Activated CD4-positive, alpha-beta T cell treated with anti-CD3 and anti-CD28 coated beads for 36 hours (primary cell): ENCODE results near the gene MINDY4. TPM values are rescaled to one million over a fixed set of nuclear protein-coding genes. Genes with fewer than 3 reads are reported as not detected.

Experiments
- ATAC-seq: fragments of 200-7000 bp; cut with Tn5 transposase; one replicate; pipeline ENCODE4 v1.10.0; 2021; ENCODE audit warnings: mild to moderate bottlenecking, moderate library complexity
- CTCF ChIA-PET: fragments of 350-600 bp; sonication (Branson Sonifier 250); formaldehyde crosslinking; loops from one replicate; lab custom pipeline; 2021; ENCODE audit warnings: antibody characterized with exemption; lab: Charles Lee
- POLR2A ChIA-PET: fragments of 350-600 bp; sonication (Branson Sonifier 250); formaldehyde crosslinking; loops from one replicate; lab custom pipeline; 2021; ENCODE audit warnings: antibody characterized with exemption, inconsistent platforms; lab: Charles Lee
- DNase-seq: peaks from one replicate; pipeline ENCODE4 v3.0.0-alpha.2; 2020
- H3K27ac Mint-ChIP-seq: one replicate; pipeline ENCODE4 v1.8.0; 2021; ENCODE audit warnings: mixed read lengths
- H3K27me3 Mint-ChIP-seq: one replicate; pipeline ENCODE4 v1.8.0; 2021; ENCODE audit warnings: mixed read lengths
- H3K36me3 Mint-ChIP-seq: one replicate; pipeline ENCODE4 v1.8.0; 2021; ENCODE audit warnings: low read depth, mixed read lengths
- H3K4me1 Mint-ChIP-seq: one replicate; pipeline ENCODE4 v1.8.0; 2021; ENCODE audit warnings: mixed read lengths
- H3K4me3 Mint-ChIP-seq: one replicate; pipeline ENCODE4 v1.8.0; 2021; ENCODE audit warnings: mild to moderate bottlenecking, moderate library complexity, mixed read lengths
- H3K9me3 Mint-ChIP-seq: one replicate; pipeline ENCODE4 v1.8.0; 2021; ENCODE audit warnings: low read depth, mixed read lengths
- intact Hi-C, 2 experiments: fragments of 100-400 bp; cut with DNase I in 1 of 2; cut with micrococcal nuclease in 1 of 2; formaldehyde crosslinking; loops; one replicate each; pipeline versions ENCODE4 v1.14.2 to v1.15.1; 2022 to 2024; cut with DNase I, micrococcal nuclease
- total RNA-seq, 2 experiments: library from RNA; stranded (reverse); gene quantifications; one replicate each; pipeline ENCODE4 v1.2.3, GENCODE V29; 2021

Gene MINDY4
- total RNA-seq, 2 experiments from 2014 or later, result 1.4 to 1.7 TPM

GRCh38 chr7:30776971-30777370 lies 5.8 kb downstream of the MINDY4 start:
- Mint-ChIP-seq H3K4me1 (peaks cover 5% of the 10 kb centered on the region), H3K27me3 (no peaks in the 10 kb centered on the region), H3K27ac (no peak overlapping the region), H3K4me3 (no peak overlapping the region), H3K36me3 (peaks cover 2% of the 10 kb centered on the region), H3K9me3 (no peaks in the 10 kb centered on the region)
- DNase-seq (no peak), ATAC-seq (no peak)
- POLR2A ChIA-PET, result no interaction called here
- intact Hi-C loops, result loop anchor here in 1 of 2 experiments (10.0 kb wide), 1 partner anchor 1718 kb away; the partner anchor contains the start of genes AVL9 and LSM5
- CTCF ChIA-PET, result interaction anchor here (0.7 to 1.2 kb wide), 2 partner anchors 11 to 74 kb away, joined by 3 read pairs; no protein-coding TSS in a partner anchor

- Mint-ChIP-seq H3K4me3 (no peak overlapping the region), H3K27me3 (no peaks in the 10 kb centered on the region), H3K4me1 (peaks cover 2% of the 10 kb centered on the region), H3K36me3 (peaks cover 12% of the 10 kb centered on the region), H3K27ac (no peak overlapping the region), H3K9me3 (no peaks in the 10 kb centered on the region)
- ChIA-PET CTCF (interaction anchor here (0.7 to 1.2 kb wide), 3 partner anchors 9 to 34 kb away, joined by 3 read pairs; no protein-coding TSS in a partner anchor), POLR2A (no interaction called here)
- ATAC-seq (no peak), DNase-seq (no peak)
- intact Hi-C loops, result loop anchor here in 1 of 2 experiments (10.0 kb wide), 1 partner anchor 1716 kb away; the partner anchor contains the start of genes AVL9 and LSM5
Measured at GRCh38 chr7:30778255-30779025, 7.2 kb downstream of the MINDY4 start.

GRCh38 chr7:30779574-30779973 lies 8.4 kb downstream of the MINDY4 start:
- no peak overlapping the region for H3K27ac Mint-ChIP-seq
- intact Hi-C loops, result loop anchor here in 1 of 2 experiments (10.0 kb wide), 1 partner anchor 1715 kb away; the partner anchor contains the start of genes AVL9 and LSM5
- ATAC-seq (no peak), DNase-seq (no peak)
- no peaks in the 10 kb centered on the region for H3K9me3 Mint-ChIP-seq
- H3K36me3 Mint-ChIP-seq, result peaks cover 12% of the 10 kb centered on the region
- no peaks in the 10 kb centered on the region for H3K27me3 Mint-ChIP-seq
- no peak overlapping the region for H3K4me3 Mint-ChIP-seq
- CTCF ChIA-PET, result no interaction called here
- POLR2A ChIA-PET, result no interaction called here
- H3K4me1 Mint-ChIP-seq, result peaks cover 2% of the 10 kb centered on the region

- no peaks in the 10 kb centered on the region for H3K27me3 Mint-ChIP-seq
- POLR2A ChIA-PET, result no interaction called here
- H3K4me1 Mint-ChIP-seq, result peaks cover 2% of the 10 kb centered on the region
- DNase-seq, result no peak
- ATAC-seq, result no peak
- CTCF ChIA-PET, result no interaction called here
- H3K4me3 Mint-ChIP-seq, result no peak overlapping the region
- no peak overlapping the region for H3K27ac Mint-ChIP-seq
- H3K9me3 Mint-ChIP-seq, result no peaks in the 10 kb centered on the region
- intact Hi-C loops, result no loop called here
- peaks cover 12% of the 10 kb centered on the region for H3K36me3 Mint-ChIP-seq
Measured at GRCh38 chr7:30780941-30781340, 9.7 kb downstream of the MINDY4 start.

- no peaks in the 10 kb centered on the region for H3K9me3 Mint-ChIP-seq
- ATAC-seq, result no peak
- no peaks in the 10 kb centered on the region for H3K27me3 Mint-ChIP-seq
- intact Hi-C loops, result no loop called here
- H3K4me3 Mint-ChIP-seq, result no peak overlapping the region
- no peak for DNase-seq
- ChIA-PET POLR2A (no interaction called here), CTCF (no interaction called here)
- H3K4me1 Mint-ChIP-seq, result peaks cover 2% of the 10 kb centered on the region
- no peak overlapping the region for H3K27ac Mint-ChIP-seq
- peaks cover 12% of the 10 kb centered on the region for H3K36me3 Mint-ChIP-seq
Measured at GRCh38 chr7:30782690-30783089, 11.5 kb downstream of the MINDY4 start.

- ATAC-seq (no peak), DNase-seq (no peak)
- peaks cover 12% of the 10 kb centered on the region for H3K36me3 Mint-ChIP-seq
- no peak overlapping the region for H3K27ac Mint-ChIP-seq
- POLR2A ChIA-PET, result no interaction called here
- no peaks in the 10 kb centered on the region for H3K27me3 Mint-ChIP-seq
- no peaks in the 10 kb centered on the region for H3K4me1 Mint-ChIP-seq
- H3K4me3 Mint-ChIP-seq, result no peak overlapping the region
- intact Hi-C loops, result no loop called here
- no peaks in the 10 kb centered on the region for H3K9me3 Mint-ChIP-seq
- CTCF ChIA-PET, result no interaction called here
Measured at GRCh38 chr7:30785786-30786185, 14.6 kb downstream of the MINDY4 start.

- Mint-ChIP-seq H3K36me3 (peaks cover 5% of the 10 kb centered on the region), H3K4me3 (no peak overlapping the region), H3K9me3 (no peaks in the 10 kb centered on the region), H3K27me3 (no peaks in the 10 kb centered on the region), H3K27ac (no peak overlapping the region), H3K4me1 (no peaks in the 10 kb centered on the region)
- CTCF ChIA-PET, result no interaction called here
- ATAC-seq (no peak), DNase-seq (no peak)
- intact Hi-C loops, result no loop called here
- POLR2A ChIA-PET, result no interaction called here
Measured at GRCh38 chr7:30787486-30787885, 16.3 kb downstream of the MINDY4 start.

- CTCF ChIA-PET, result interaction anchor here (0.6 to 0.9 kb wide), 3 partner anchors 11 to 333 kb away, joined by 3 read pairs; no protein-coding TSS in a partner anchor
- Mint-ChIP-seq H3K4me1 (no peaks in the 10 kb centered on the region), H3K27ac (no peak overlapping the region), H3K27me3 (no peaks in the 10 kb centered on the region), H3K36me3 (no peaks in the 10 kb centered on the region), H3K9me3 (no peaks in the 10 kb centered on the region), H3K4me3 (no peak overlapping the region)
- POLR2A ChIA-PET, result no interaction called here
- ATAC-seq (no peak), DNase-seq (no peak)
- intact Hi-C loops, result no loop called here
Measured at GRCh38 chr7:30788640-30789333, 17.6 kb downstream of the MINDY4 start.

- no peaks in the 10 kb centered on the region for H3K27me3 Mint-ChIP-seq
- DNase-seq (no peak), ATAC-seq (no peak)
- H3K27ac Mint-ChIP-seq, result no peak overlapping the region
- H3K36me3 Mint-ChIP-seq, result no peaks in the 10 kb centered on the region
- ChIA-PET POLR2A (no interaction called here), CTCF (no interaction called here)
- H3K4me1 Mint-ChIP-seq, result no peaks in the 10 kb centered on the region
- intact Hi-C loops, result no loop called here
- no peak overlapping the region for H3K4me3 Mint-ChIP-seq
- no peaks in the 10 kb centered on the region for H3K9me3 Mint-ChIP-seq
Measured at GRCh38 chr7:30789334-30789711, 18.1 kb downstream of the MINDY4 start.

- Mint-ChIP-seq H3K27ac (no peak overlapping the region), H3K9me3 (no peaks in the 10 kb centered on the region), H3K27me3 (no peaks in the 10 kb centered on the region), H3K36me3 (no peaks in the 10 kb centered on the region), H3K4me1 (no peaks in the 10 kb centered on the region), H3K4me3 (no peak overlapping the region)
- DNase-seq (no peak), ATAC-seq (no peak)
- intact Hi-C loops, result loop anchor here in 1 of 2 experiments (10.0 kb wide), 1 partner anchor 334 kb away; no protein-coding TSS in a partner anchor
- ChIA-PET POLR2A (no interaction called here), CTCF (no interaction called here)
Measured at GRCh38 chr7:30790356-30790755, 19.1 kb downstream of the MINDY4 start.

- no peak for ATAC-seq
- ChIA-PET CTCF (interaction anchor here (0.9 to 1.1 kb wide), 2 partner anchors 10 to 148 kb away, joined by 3 read pairs; no protein-coding TSS in a partner anchor), POLR2A (no interaction called here)
- Mint-ChIP-seq H3K9me3 (no peaks in the 10 kb centered on the region), H3K27me3 (no peaks in the 10 kb centered on the region), H3K36me3 (no peaks in the 10 kb centered on the region), H3K4me1 (peaks cover 4% of the 10 kb centered on the region), H3K4me3 (no peak overlapping the region), H3K27ac (no peak overlapping the region)
- intact Hi-C loops, result loop anchor here in 1 of 2 experiments (10.0 kb wide), 1 partner anchor 334 kb away; no protein-coding TSS in a partner anchor
- no peak for DNase-seq
Measured at GRCh38 chr7:30791114-30791513, 19.9 kb downstream of the MINDY4 start.
